Measurements from ENCODE around the gene AKT2.
A peak's percentile ranks its signal among the peaks of the same experiment; 100 is the strongest.

Gene AKT2

DNA sequence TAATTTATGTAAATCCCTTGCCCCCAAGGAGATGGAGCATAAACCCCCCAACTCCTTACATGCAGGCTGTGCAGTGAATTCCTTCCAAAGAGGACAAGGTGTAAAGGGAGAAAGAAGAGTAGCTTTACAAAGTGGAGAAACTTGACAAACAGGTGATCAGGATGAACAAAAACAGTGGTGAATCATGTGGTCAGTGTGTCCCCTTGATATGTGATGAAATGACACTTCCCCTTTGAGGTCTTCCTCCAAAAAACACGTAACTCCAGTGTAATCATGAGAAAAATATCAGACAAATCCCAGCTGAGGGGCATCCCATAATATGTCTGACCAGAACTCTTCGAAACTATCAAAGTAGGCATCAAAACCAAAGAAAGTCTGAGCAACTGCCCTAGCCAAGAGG, 29.5 kb upstream of the AKT2 start:
- no peak for DNase-seq (ENCODE audit: low spot score in 2 of 2)
- Histone ChIP-seq H3K4me1 (no peaks in the 10 kb centered on the region), H3K27me3 (ENCODE audit: low read depth) (no peaks in the 10 kb centered on the region), H3K9me3 (no peaks in the 10 kb centered on the region), H3K36me3 (replicated peaks) (peaks cover 3% of the 10 kb centered on the region; the same call in 1 of the 2 replicates), H3K4me3 (no peak overlapping the region)
- in situ Hi-C loops (cut with MboI; ENCODE audit: low sequenced_read_pairs): no loop called here

DNA sequence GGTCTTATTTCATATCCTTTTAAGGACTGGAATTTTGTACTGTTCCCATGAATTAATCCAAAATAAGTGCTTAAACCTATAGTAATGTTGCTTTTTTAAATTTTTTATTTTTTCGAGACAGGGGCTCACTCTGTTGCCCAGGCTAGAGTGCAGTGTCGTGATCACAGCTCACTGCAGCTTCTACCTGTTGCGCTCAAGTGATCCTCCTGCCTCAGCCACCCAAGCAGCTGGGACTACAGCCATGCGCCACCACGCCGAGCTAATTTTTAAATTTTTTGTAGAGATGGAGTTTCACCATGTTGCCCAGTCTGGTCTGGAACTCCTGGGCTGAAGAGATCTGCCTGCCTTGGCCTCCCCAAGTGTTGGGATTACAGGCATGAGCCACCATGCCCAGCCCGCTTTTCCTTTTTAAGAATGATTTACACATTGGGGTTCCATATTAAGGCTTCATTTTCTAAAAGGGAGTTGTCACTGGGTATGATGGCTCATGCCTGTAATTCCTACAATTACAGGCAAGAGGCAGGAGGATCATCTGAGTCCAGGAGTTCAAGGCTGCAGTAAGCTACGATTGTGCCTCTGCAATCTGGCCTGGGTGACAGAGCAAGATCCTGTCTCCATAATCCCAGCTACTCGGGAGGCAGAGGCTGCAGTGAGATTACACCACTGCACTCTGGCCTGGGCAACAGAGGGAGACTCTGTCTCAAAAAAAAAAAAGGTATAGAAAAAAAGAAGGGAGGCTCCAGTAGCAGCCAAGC, 28.3 kb upstream of the AKT2 start:
- in situ Hi-C loops (cut with MboI; ENCODE audit: low sequenced_read_pairs): no loop called here
- no peaks in the 10 kb centered on the region for H3K27me3 ChIP-seq (ENCODE audit: low read depth)
- H3K36me3 ChIP-seq (replicated peaks): peaks cover under 1% of the 10 kb centered on the region; the same call in 1 of the 2 replicates
- H3K4me3 ChIP-seq: no peak overlapping the region
- DNase-seq (ENCODE audit: low spot score in 2 of 2): no peak
- H3K4me1 ChIP-seq: no peaks in the 10 kb centered on the region
- H3K9me3 ChIP-seq: no peaks in the 10 kb centered on the region

DNA sequence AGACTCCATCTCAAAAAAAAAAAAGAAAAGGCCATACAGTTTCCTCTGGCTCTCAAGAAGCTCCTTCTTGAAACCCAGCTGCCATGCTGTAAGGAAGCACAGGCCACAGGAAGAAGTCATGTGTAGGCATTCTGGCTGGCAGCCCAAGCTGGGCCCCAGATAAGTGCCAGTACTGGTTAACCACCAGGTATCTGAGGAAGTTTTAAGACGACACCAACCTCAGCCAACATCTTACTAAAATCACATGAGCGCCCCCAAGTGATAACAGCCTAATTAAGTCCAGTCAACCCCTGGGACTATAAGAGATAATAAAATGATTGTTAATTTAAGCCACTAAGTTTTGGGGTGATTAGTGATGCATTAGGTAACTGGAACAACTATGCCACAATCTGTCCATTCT, 27.4 kb upstream of the AKT2 start:
- H3K36me3 ChIP-seq (replicated peaks): no peaks in the 10 kb centered on the region; the same call in 1 of the 2 replicates
- no peaks in the 10 kb centered on the region for H3K9me3 ChIP-seq
- in situ Hi-C loops (cut with MboI; ENCODE audit: low sequenced_read_pairs): no loop called here
- H3K4me3 ChIP-seq: no peak overlapping the region
- DNase-seq (ENCODE audit: low spot score in 2 of 2): no peak
- no peaks in the 10 kb centered on the region for H3K27me3 ChIP-seq (ENCODE audit: low read depth)
- no peaks in the 10 kb centered on the region for H3K4me1 ChIP-seq

GRCh38 chr19:40309666-40310065, 24.5 kb upstream of the AKT2 start:
- in situ Hi-C loops (cut with MboI; ENCODE audit: low sequenced_read_pairs): loop anchor here (10.0 kb wide), 1 partner anchor 325 kb away; no protein-coding TSS in a partner anchor
- DNase-seq (ENCODE audit: low spot score in 2 of 2): no peak
- no peaks in the 10 kb centered on the region for H3K27me3 ChIP-seq (ENCODE audit: low read depth)
- peaks cover 11% of the 10 kb centered on the region for H3K4me1 ChIP-seq
- H3K9me3 ChIP-seq: no peaks in the 10 kb centered on the region
- no peak overlapping the region for H3K4me3 ChIP-seq
- no peaks in the 10 kb centered on the region; the same call in 1 of the 2 replicates for H3K36me3 ChIP-seq (replicated peaks)

- peak; percentile 83 to 87 for DNase-seq (ENCODE audit: low spot score in 2 of 2)
- in situ Hi-C loops (cut with MboI; ENCODE audit: low sequenced_read_pairs): loop anchor here (10.0 kb wide), 1 partner anchor 329 kb away; no protein-coding TSS in a partner anchor
- no peaks in the 10 kb centered on the region for H3K36me3 ChIP-seq (replicated peaks)
Measured at GRCh38 chr19:40305403-40305802, 20.3 kb upstream of the AKT2 start.

GRCh38 chr19:40304306-40304705, 19.2 kb upstream of the AKT2 start:
- Histone ChIP-seq H3K4me1 (peaks cover 19% of the 10 kb centered on the region), H3K36me3 (replicated peaks) (no peaks in the 10 kb centered on the region), H3K27me3 (ENCODE audit: low read depth) (no peaks in the 10 kb centered on the region), H3K4me3 (no peak overlapping the region), H3K9me3 (no peaks in the 10 kb centered on the region)
- DNase-seq (ENCODE audit: low spot score in 2 of 2): peak; percentile 90 to 94
- in situ Hi-C loops (cut with MboI; ENCODE audit: low sequenced_read_pairs): loop anchor here (10.0 kb wide), 1 partner anchor 330 kb away; no protein-coding TSS in a partner anchor

More at GRCh38 chr19:40305403-40305802, 20.3 kb upstream of the AKT2 start:
- Histone ChIP-seq H3K4me3 (no peak overlapping the region), H3K9me3 (no peaks in the 10 kb centered on the region), H3K4me1 (peaks cover 19% of the 10 kb centered on the region), H3K27me3 (ENCODE audit: low read depth) (no peaks in the 10 kb centered on the region)

DNA sequence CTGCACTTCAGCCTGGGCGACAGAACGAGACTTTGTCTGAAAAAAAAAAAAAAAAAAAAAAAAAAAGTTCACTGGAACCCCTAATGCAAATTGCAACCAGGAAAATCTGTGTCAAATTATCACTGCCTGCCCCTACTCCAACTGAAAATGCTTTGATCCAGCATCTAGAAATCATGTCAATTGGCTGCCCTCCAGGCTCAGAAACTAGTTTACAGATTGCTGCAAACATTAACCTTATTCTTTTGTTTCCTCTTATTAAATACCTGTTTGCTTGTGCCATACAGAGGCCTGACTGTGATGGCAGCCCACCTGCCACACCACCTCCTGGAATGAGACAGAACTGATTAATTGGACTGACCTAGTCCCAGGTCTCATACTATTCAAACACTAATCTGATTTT, 18.6 kb upstream of the AKT2 start:
- no peaks in the 10 kb centered on the region for H3K27me3 ChIP-seq (ENCODE audit: low read depth)

GRCh38 chr19:40302224-40303011, 17.3 kb upstream of the AKT2 start:
- Histone ChIP-seq H3K36me3 (replicated peaks) (no peaks in the 10 kb centered on the region), H3K4me3 (no peak overlapping the region), H3K27me3 (ENCODE audit: low read depth) (no peaks in the 10 kb centered on the region), H3K9me3 (no peaks in the 10 kb centered on the region), H3K4me1 (peaks cover 19% of the 10 kb centered on the region)
- no peak for DNase-seq (ENCODE audit: low spot score in 2 of 2)
- in situ Hi-C loops (cut with MboI; ENCODE audit: low sequenced_read_pairs): loop anchor here (10.0 kb wide), 1 partner anchor 332 kb away; no protein-coding TSS in a partner anchor

More for the DNA sequence above, 18.6 kb upstream of the AKT2 start:
- no peaks in the 10 kb centered on the region for H3K9me3 ChIP-seq
- H3K4me1 ChIP-seq: peaks cover 19% of the 10 kb centered on the region
- H3K4me3 ChIP-seq: no peak overlapping the region
- in situ Hi-C loops (cut with MboI; ENCODE audit: low sequenced_read_pairs): loop anchor here (10.0 kb wide), 1 partner anchor 331 kb away; no protein-coding TSS in a partner anchor
- DNase-seq (ENCODE audit: low spot score in 2 of 2): no peak
- no peaks in the 10 kb centered on the region for H3K36me3 ChIP-seq (replicated peaks)

DNA sequence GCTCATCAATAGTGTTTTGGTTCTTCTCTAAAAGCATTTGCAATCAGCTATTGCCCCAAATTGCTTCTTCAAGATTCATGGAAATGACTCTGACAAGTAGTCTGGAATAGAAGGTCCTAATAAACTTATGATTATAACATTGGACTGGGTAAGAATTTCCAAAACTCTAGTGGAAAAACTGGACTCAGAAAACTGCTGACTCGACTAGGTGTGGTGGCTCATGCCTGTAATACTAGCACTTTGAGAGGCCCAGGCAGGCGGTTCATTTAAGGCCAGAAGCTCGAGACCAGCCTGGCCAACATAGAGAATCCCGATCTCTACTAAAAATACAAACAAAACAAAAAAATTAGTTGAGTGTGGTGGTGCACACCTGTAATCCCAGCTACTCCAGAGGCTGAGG, 15.5 kb upstream of the AKT2 start:
- DNase-seq (ENCODE audit: low spot score in 2 of 2): no peak
- Histone ChIP-seq H3K4me1 (peaks cover 18% of the 10 kb centered on the region), H3K4me3 (no peak overlapping the region), H3K27me3 (ENCODE audit: low read depth) (no peaks in the 10 kb centered on the region), H3K9me3 (no peaks in the 10 kb centered on the region), H3K36me3 (replicated peaks) (no peaks in the 10 kb centered on the region)
- in situ Hi-C loops (cut with MboI; ENCODE audit: low sequenced_read_pairs): loop anchor here (10.0 kb wide), 1 partner anchor 334 kb away; no protein-coding TSS in a partner anchor

DNA sequence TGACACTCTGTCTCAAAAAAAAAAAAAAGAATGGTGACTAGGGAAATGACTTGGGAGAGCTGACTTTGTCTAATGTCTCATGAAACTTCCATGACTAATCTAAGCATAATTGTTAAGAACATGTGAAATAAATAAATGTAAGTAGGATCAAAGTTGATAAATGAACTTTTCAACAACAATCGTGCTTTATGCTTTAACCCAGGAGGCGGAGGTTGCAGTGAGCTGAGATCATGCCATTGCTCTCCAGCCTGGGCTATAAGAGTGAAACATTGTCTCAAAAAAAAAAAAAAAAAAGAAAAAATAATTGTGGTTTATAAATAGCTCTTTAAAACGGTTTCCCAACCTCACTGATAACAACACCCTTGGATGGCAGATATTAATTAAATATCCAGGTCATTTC, 12.9 kb upstream of the AKT2 start:
- no peaks in the 10 kb centered on the region for H3K27me3 ChIP-seq (ENCODE audit: low read depth)
- in situ Hi-C loops (cut with MboI; ENCODE audit: low sequenced_read_pairs): no loop called here

DNA sequence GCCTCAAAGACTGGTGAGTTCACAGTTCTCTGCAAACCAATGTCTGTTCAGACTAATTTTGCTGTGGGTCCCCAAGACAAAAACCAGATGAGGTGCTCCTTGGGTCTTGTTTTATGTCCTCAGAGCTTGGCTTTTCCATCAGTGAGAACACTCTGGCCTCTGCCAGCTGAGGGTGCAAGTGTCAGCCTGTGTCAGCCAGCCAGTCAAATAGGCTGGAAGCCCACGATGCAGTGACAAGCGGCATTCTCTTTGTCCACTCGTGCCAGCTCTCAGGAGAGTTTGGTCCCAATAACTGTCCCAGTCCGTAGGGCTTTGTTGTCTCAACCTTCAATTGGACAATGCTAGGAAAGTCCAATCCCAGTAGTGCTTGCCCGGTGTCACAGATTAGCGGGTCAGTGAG, 9.4 kb upstream of the AKT2 start:
- no peaks in the 10 kb centered on the region for H3K4me1 ChIP-seq
- no peaks in the 10 kb centered on the region for H3K9me3 ChIP-seq
- no peak overlapping the region for H3K4me3 ChIP-seq
- H3K27me3 ChIP-seq (ENCODE audit: low read depth): no peaks in the 10 kb centered on the region
- H3K36me3 ChIP-seq (replicated peaks): no peaks in the 10 kb centered on the region
- in situ Hi-C loops (cut with MboI; ENCODE audit: low sequenced_read_pairs): no loop called here
- DNase-seq (ENCODE audit: low spot score in 2 of 2): no peak

More for the DNA sequence above, 12.9 kb upstream of the AKT2 start:
- Histone ChIP-seq H3K4me1 (no peaks in the 10 kb centered on the region), H3K36me3 (replicated peaks) (no peaks in the 10 kb centered on the region), H3K9me3 (no peaks in the 10 kb centered on the region), H3K4me3 (no peak overlapping the region)
- DNase-seq (ENCODE audit: low spot score in 2 of 2): no peak

DNA sequence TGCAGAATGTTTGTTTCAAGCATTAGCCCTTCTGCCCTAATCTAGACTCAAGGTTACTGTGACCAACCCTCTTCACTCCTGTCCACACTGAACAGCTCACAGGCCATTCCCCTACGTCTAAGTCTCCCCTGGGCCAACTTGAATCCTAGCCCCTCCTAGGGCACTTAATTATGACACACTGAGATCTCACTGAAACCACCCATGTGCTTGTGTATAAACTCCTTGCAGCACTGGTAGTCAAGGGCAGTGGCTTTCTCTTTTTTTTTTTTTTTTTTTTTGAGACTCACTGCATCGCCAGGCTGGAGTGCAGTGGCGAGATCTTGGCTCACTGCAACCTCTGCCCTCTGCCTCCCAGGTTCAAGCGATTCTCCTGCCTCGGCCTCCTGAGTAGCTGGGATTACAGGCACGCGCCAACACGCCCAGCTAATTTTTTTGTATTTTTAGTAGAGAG, 1.9 kb upstream of the AKT2 start:
- Histone ChIP-seq H3K4me3 (no peak overlapping the region), H3K4me1 (peaks cover 10% of the 10 kb centered on the region), H3K36me3 (replicated peaks) (peaks cover 9% of the 10 kb centered on the region), H3K27me3 (ENCODE audit: low read depth) (no peaks in the 10 kb centered on the region), H3K9me3 (no peaks in the 10 kb centered on the region)
- in situ Hi-C loops (cut with MboI; ENCODE audit: low sequenced_read_pairs): no loop called here
- DNase-seq (ENCODE audit: low spot score in 2 of 2): no peak

- in situ Hi-C loops (cut with MboI; ENCODE audit: low sequenced_read_pairs): no loop called here
- H3K4me3 ChIP-seq: no peak overlapping the region
- H3K9me3 ChIP-seq: no peaks in the 10 kb centered on the region
- peaks cover 10% of the 10 kb centered on the region for H3K4me1 ChIP-seq
- H3K36me3 ChIP-seq (replicated peaks): peaks cover 13% of the 10 kb centered on the region
- no peak for DNase-seq (ENCODE audit: low spot score in 2 of 2)
- H3K27me3 ChIP-seq (ENCODE audit: low read depth): no peaks in the 10 kb centered on the region
Measured at GRCh38 chr19:40286235-40286970, 1.3 kb upstream of the AKT2 start.

Measured in HAP-1 (cell line).